Calu3 (cell line): ENCODE measurements around the gene GRK5. TPM values are rescaled to one million over a fixed set of nuclear protein-coding genes. Genes with fewer than 3 reads are reported as not detected.

Source experiments
- BruUV-seq: library from RNA; stranded (reverse); fragments of 400-500 nt; replicated peaks from 2 replicates; lab custom pipeline; 2021; lab: Mats Ljungman, UMichigan
- CTCF ChIA-PET: fragments of 300-600 bp; sonication (Branson Sonifier 250); formaldehyde crosslinking; loops from one replicate; lab custom pipeline; 2022; ENCODE audit warnings: antibody characterized with exemption; lab: Charles Lee
- DNase-seq: peaks from one replicate; pipeline ENCODE4 v3.0.0; 2022
- H3K27ac Mint-ChIP-seq: one replicate; pipeline ENCODE4 v1.8.0; 2022; ENCODE audit warnings: mixed read lengths; ENCODE audit not compliant: unreplicated experiment
- H3K27me3 Mint-ChIP-seq: one replicate; pipeline ENCODE4 v1.8.0; 2022; ENCODE audit warnings: mixed read lengths; ENCODE audit not compliant: unreplicated experiment
- H3K36me3 Mint-ChIP-seq: one replicate; pipeline ENCODE4 v1.8.0; 2022; ENCODE audit warnings: mild to moderate bottlenecking, moderate library complexity, mixed read lengths; ENCODE audit not compliant: insufficient read depth, unreplicated experiment
- H3K4me1 Mint-ChIP-seq: one replicate; pipeline ENCODE4 v1.8.0; 2022; ENCODE audit warnings: mild to moderate bottlenecking, low read depth, mixed read lengths; ENCODE audit not compliant: unreplicated experiment
- H3K4me3 Mint-ChIP-seq: one replicate; pipeline ENCODE4 v1.8.0; 2022; ENCODE audit warnings: mild to moderate bottlenecking, low read depth, moderate library complexity, mixed read lengths; ENCODE audit not compliant: unreplicated experiment
- H3K9me3 Mint-ChIP-seq: one replicate; pipeline ENCODE4 v1.8.0; 2022; ENCODE audit warnings: low read depth, mixed read lengths; ENCODE audit not compliant: unreplicated experiment
- CTCF ChIP-seq: fragments of 200-600 bp; IDR thresholded peaks from one replicate; pipeline ENCODE4 v1.8.0; 2022; ENCODE audit warnings: antibody characterized with exemption; ENCODE audit not compliant: unreplicated experiment
- intact Hi-C: fragments of 100-400 bp; cut with micrococcal nuclease; formaldehyde crosslinking; loops from one replicate; pipeline ENCODE4 v1.10.0; 2022; ENCODE audit not compliant: unreplicated experiment
- total RNA-seq: library from RNA; stranded (reverse); gene quantifications from 2 replicates; pipeline ENCODE4 v1.2.3, GENCODE V29; 2022

The GRK5 gene
- total RNA-seq, 1 experiment from 2014 or later = 4.4 TPM

GRCh38 chr10:119341459-119342301, 134.3 kb downstream of the GRK5 start:
- Mint-ChIP-seq H3K27ac (no peak overlapping the region), H3K9me3 (no peaks in the 10 kb centered on the region), H3K4me1 (no peaks in the 10 kb centered on the region), H3K27me3 (peaks cover 15% of the 10 kb centered on the region), H3K36me3 (no peaks in the 10 kb centered on the region), H3K4me3 (no peak overlapping the region)
- CTCF ChIA-PET = no interaction called here
- TF ChIP-seq CTCF = no peak
- intact Hi-C loops = no loop called here
- BruUV-seq = no TSS peak
- DNase-seq = peak; percentile 18

DNA sequence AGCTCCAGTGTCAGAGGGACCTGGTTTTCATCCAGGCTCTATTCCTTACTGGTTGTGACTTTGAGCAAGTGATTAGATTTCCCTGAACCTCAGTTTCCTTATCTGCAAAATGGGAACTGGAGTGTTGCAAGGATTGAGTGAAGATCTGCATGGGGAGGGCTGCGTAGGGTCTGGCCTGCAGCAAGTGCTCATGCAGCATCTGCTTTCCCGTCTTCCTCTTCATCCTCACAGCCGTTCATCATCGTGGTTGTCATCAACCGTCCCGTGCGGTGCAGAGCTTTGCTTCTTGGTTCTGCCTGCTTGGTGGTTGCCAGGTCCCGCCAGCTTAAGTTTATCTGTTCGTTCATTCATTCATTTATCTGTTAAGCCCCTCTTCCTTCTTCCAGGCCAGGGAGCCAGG, 135.0 kb downstream of the GRK5 start:
- Mint-ChIP-seq H3K27me3 (peaks cover 15% of the 10 kb centered on the region), H3K4me3 (no peak overlapping the region), H3K9me3 (no peaks in the 10 kb centered on the region), H3K27ac (no peak overlapping the region), H3K4me1 (no peaks in the 10 kb centered on the region), H3K36me3 (no peaks in the 10 kb centered on the region)
- TF ChIP-seq CTCF = no peak
- no TSS peak for BruUV-seq
- intact Hi-C loops = no loop called here
- DNase-seq = no peak
- CTCF ChIA-PET = no interaction called here

GRCh38 chr10:119343011-119343601, 135.7 kb downstream of the GRK5 start:
- Mint-ChIP-seq H3K4me1 (no peaks in the 10 kb centered on the region), H3K27ac (no peak overlapping the region), H3K27me3 (peaks cover 15% of the 10 kb centered on the region), H3K4me3 (no peak overlapping the region), H3K36me3 (no peaks in the 10 kb centered on the region), H3K9me3 (no peaks in the 10 kb centered on the region)
- CTCF ChIA-PET = no interaction called here
- no TSS peak for BruUV-seq
- intact Hi-C loops = no loop called here
- no peak for TF ChIP-seq CTCF
- DNase-seq = no peak

DNA sequence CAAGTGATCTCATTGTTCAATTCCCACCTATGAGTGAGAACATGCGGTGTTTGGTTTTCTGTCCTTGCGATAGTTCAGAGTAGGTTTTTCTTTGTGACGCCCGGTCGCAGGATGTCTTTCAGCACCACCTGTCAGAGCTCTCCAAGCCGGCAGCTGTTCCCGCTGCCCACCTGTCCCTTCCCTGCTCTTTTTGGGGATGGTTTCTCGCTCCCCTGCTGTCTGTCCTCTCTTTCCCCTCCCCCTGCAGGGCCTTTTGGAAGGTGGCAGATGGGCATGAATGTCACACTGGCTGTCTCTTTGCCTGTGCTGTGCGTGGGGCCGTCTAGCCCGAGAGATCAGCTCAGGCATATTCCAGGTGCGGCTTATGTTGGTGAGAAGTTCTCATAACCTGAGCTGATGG, 137.0 kb downstream of the GRK5 start:
- BruUV-seq = no TSS peak
- peaks cover 15% of the 10 kb centered on the region for H3K27me3 Mint-ChIP-seq

More for the DNA sequence above, 137.0 kb downstream of the GRK5 start:
- no peaks in the 10 kb centered on the region for H3K36me3 Mint-ChIP-seq
- no peaks in the 10 kb centered on the region for H3K9me3 Mint-ChIP-seq
- H3K4me3 Mint-ChIP-seq = no peak overlapping the region
- H3K27ac Mint-ChIP-seq = no peak overlapping the region
- CTCF ChIA-PET = no interaction called here
- no peak for DNase-seq
- intact Hi-C loops = no loop called here
- no peak for TF ChIP-seq CTCF
- no peaks in the 10 kb centered on the region for H3K4me1 Mint-ChIP-seq
